Type B pancreatic cell (in vitro differentiated cells): Measurements from ENCODE around the gene KIF12. TPM values are rescaled to one million over a fixed set of nuclear protein-coding genes. Genes with fewer than 3 reads are reported as not detected.
A peak's percentile ranks its signal among the peaks of the same experiment; 100 is the strongest.

Experiments
- DNase-seq: peaks from one replicate; pipeline ENCODE4 v3.0.0; 2021; ENCODE audit warnings: mixed read lengths; ENCODE audit not compliant: unreplicated experiment; ENCODE audit errors: extremely low spot score
- H3K27ac Mint-ChIP-seq: 2 replicates; pipeline ENCODE4 v1.8.0; 2021; ENCODE audit warnings: mild to moderate bottlenecking, mixed read lengths
- H3K27me3 Mint-ChIP-seq: 2 replicates; pipeline ENCODE4 v1.8.0; 2021; ENCODE audit warnings: mixed read lengths
- H3K36me3 Mint-ChIP-seq: 2 replicates; pipeline ENCODE4 v1.8.0; 2021; ENCODE audit warnings: mixed read lengths
- H3K4me1 Mint-ChIP-seq: one replicate; pipeline ENCODE4 v1.8.0; 2021; ENCODE audit warnings: mixed read lengths; ENCODE audit not compliant: unreplicated experiment
- H3K4me3 Mint-ChIP-seq: 2 replicates; pipeline ENCODE4 v1.8.0; 2021; ENCODE audit warnings: mild to moderate bottlenecking, mixed read lengths
- H3K9me3 Mint-ChIP-seq: 2 replicates; pipeline ENCODE4 v1.8.0; 2021; ENCODE audit warnings: mixed read lengths
- CTCF ChIP-seq: fragments of 200-600 bp; sonication (generic); conservative IDR thresholded peaks from 2 replicates; pipeline ENCODE4 v1.5.0; 2021; ENCODE audit warnings: antibody characterized with exemption, mild to moderate bottlenecking
- total RNA-seq: library from RNA; stranded (reverse); gene quantifications from 2 replicates; pipeline ENCODE4 v1.2.1, GENCODE V29; 2021; ENCODE audit warnings: low replicate concordance

Gene KIF12
- total RNA-seq, 1 donor from 2014 or later: 33.2 TPM

- no peak for TF ChIP-seq CTCF
- Mint-ChIP-seq H3K27ac (no peak overlapping the region), H3K4me1 (peaks cover 10% of the 10 kb centered on the region), H3K4me3 (peak overlapping the region; percentile 52), H3K36me3 (no peaks in the 10 kb centered on the region), H3K27me3 (peaks cover 25% of the 10 kb centered on the region), H3K9me3 (no peaks in the 10 kb centered on the region)
- DNase-seq: no peak
These were observed 22.6 kb downstream of the KIF12 start for GRCh38 chr9:114076237-114077161.

- peak overlapping the region; percentile 15 for H3K27ac Mint-ChIP-seq
- H3K4me1 Mint-ChIP-seq: peaks cover 10% of the 10 kb centered on the region
- peak overlapping the region; percentile 37 for H3K4me3 Mint-ChIP-seq
- peaks cover 25% of the 10 kb centered on the region for H3K27me3 Mint-ChIP-seq
- no peaks in the 10 kb centered on the region for H3K9me3 Mint-ChIP-seq
- TF ChIP-seq CTCF: no peak
- H3K36me3 Mint-ChIP-seq: no peaks in the 10 kb centered on the region
- no peak for DNase-seq
These were observed 23.5 kb downstream of the KIF12 start for GRCh38 chr9:114075602-114076001.

- Mint-ChIP-seq H3K27me3 (peaks cover 25% of the 10 kb centered on the region), H3K27ac (no peak overlapping the region), H3K36me3 (no peaks in the 10 kb centered on the region), H3K4me1 (peaks cover 3% of the 10 kb centered on the region), H3K4me3 (no peak overlapping the region), H3K9me3 (no peaks in the 10 kb centered on the region)
- no peak for TF ChIP-seq CTCF
- DNase-seq: no peak
These were observed 26.6 kb downstream of the KIF12 start for GRCh38 chr9:114072184-114073140.

- H3K4me3 Mint-ChIP-seq: no peak overlapping the region
- H3K27ac Mint-ChIP-seq: no peak overlapping the region
- TF ChIP-seq CTCF: no peak
- H3K9me3 Mint-ChIP-seq: no peaks in the 10 kb centered on the region
- H3K27me3 Mint-ChIP-seq: peaks cover 22% of the 10 kb centered on the region
- no peaks in the 10 kb centered on the region for H3K36me3 Mint-ChIP-seq
- peaks cover 3% of the 10 kb centered on the region for H3K4me1 Mint-ChIP-seq
- no peak for DNase-seq
These were observed 27.8 kb downstream of the KIF12 start for GRCh38 chr9:114071197-114071795.
